HL-60 (cell line): ENCODE measurements around the gene ZNF277.

ENCODE experiments used
- DNase-seq, 2 experiments: peaks; one replicate each; pipeline ENCODE4 v3.0.0-alpha.2; 2010 to 2020; ENCODE audit warnings: low read depth in 1 of 2, low spot score in 1 of 2
- H3K27ac ChIP-seq: fragments of 250-450 bp; sonication (Bioruptor Pico); replicated peaks from 2 replicates; pipeline ENCODE4 v1.5.1; 2020; ENCODE audit warnings: mild to moderate bottlenecking, moderate library complexity
- H3K27me3 ChIP-seq: fragments of 250-450 bp; sonication (Bioruptor Pico); 2 replicates; pipeline ENCODE4 v1.5.1; 2021; ENCODE audit warnings: mild to moderate bottlenecking, moderate library complexity; ENCODE audit not compliant: insufficient read depth, poor library complexity, severe bottlenecking
- H3K4me3 ChIP-seq: replicated peaks from 2 replicates; pipeline ENCODE4 v1.5.1; 2011; ENCODE audit warnings: mild to moderate bottlenecking, control low read depth, low read length; ENCODE audit not compliant: insufficient read depth
- GABPA ChIP-seq: IDR thresholded peaks from 2 replicates; pipeline ENCODE4 v1.6.1; 2012; ENCODE audit warnings: low read depth
- POLR2AphosphoS5 ChIP-seq: IDR thresholded peaks from 2 replicates; pipeline ENCODE4 v1.6.1; 2012; ENCODE audit warnings: low read depth
- SPI1 ChIP-seq: IDR thresholded peaks from 2 replicates; pipeline ENCODE4 v1.6.1; 2012; ENCODE audit warnings: low read depth, mild to moderate bottlenecking, borderline replicate concordance
- TF ChIP-seq, protein P1 (sequence below): IDR thresholded peaks from one replicate; pipeline ENCODE4 v1.5.1; 2011; ENCODE audit warnings: low read length, control low read depth, inconsistent platforms; ENCODE audit not compliant: insufficient read depth
- TF ChIP-seq, protein P2 (sequence below): IDR thresholded peaks from 2 replicates; pipeline ENCODE4 v1.6.1; 2012; ENCODE audit warnings: low read depth; ENCODE audit not compliant: insufficient replicate concordance

Gene ZNF277

DNA sequence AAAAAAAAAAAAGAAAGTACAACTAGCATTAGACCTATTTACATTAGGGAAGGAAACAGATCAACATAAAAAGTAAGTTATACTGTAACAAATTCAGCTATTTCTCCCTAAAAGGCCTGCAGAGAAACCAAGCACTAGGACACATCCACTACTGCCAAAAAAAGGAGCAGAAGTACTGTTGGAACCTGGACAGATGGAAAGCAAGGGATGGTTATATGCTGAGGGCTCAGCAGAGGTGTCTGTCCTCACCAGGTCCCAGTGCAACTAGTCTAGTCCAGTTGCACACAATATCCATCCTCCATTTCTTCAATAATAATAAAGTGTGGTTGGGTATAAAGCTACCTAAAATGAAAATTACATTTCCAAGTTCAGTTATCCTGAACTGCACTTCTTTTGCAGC, 140.6 kb downstream of the ZNF277 start:
- no peak for DNase-seq
- no peak overlapping the region for H3K4me3 ChIP-seq
- TF ChIP-seq, protein P1, sequence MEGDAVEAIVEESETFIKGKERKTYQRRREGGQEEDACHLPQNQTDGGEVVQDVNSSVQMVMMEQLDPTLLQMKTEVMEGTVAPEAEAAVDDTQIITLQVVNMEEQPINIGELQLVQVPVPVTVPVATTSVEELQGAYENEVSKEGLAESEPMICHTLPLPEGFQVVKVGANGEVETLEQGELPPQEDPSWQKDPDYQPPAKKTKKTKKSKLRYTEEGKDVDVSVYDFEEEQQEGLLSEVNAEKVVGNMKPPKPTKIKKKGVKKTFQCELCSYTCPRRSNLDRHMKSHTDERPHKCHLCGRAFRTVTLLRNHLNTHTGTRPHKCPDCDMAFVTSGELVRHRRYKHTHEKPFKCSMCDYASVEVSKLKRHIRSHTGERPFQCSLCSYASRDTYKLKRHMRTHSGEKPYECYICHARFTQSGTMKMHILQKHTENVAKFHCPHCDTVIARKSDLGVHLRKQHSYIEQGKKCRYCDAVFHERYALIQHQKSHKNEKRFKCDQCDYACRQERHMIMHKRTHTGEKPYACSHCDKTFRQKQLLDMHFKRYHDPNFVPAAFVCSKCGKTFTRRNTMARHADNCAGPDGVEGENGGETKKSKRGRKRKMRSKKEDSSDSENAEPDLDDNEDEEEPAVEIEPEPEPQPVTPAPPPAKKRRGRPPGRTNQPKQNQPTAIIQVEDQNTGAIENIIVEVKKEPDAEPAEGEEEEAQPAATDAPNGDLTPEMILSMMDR = no peak
- TF ChIP-seq GABPA = no peak
- no peak for TF ChIP-seq SPI1
- TF ChIP-seq, protein P2, sequence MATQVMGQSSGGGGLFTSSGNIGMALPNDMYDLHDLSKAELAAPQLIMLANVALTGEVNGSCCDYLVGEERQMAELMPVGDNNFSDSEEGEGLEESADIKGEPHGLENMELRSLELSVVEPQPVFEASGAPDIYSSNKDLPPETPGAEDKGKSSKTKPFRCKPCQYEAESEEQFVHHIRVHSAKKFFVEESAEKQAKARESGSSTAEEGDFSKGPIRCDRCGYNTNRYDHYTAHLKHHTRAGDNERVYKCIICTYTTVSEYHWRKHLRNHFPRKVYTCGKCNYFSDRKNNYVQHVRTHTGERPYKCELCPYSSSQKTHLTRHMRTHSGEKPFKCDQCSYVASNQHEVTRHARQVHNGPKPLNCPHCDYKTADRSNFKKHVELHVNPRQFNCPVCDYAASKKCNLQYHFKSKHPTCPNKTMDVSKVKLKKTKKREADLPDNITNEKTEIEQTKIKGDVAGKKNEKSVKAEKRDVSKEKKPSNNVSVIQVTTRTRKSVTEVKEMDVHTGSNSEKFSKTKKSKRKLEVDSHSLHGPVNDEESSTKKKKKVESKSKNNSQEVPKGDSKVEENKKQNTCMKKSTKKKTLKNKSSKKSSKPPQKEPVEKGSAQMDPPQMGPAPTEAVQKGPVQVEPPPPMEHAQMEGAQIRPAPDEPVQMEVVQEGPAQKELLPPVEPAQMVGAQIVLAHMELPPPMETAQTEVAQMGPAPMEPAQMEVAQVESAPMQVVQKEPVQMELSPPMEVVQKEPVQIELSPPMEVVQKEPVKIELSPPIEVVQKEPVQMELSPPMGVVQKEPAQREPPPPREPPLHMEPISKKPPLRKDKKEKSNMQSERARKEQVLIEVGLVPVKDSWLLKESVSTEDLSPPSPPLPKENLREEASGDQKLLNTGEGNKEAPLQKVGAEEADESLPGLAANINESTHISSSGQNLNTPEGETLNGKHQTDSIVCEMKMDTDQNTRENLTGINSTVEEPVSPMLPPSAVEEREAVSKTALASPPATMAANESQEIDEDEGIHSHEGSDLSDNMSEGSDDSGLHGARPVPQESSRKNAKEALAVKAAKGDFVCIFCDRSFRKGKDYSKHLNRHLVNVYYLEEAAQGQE = no peak
- TF ChIP-seq POLR2AphosphoS5 = no peak
- no peak overlapping the region for H3K27ac ChIP-seq
- H3K27me3 ChIP-seq = no peaks in the 10 kb centered on the region

DNA sequence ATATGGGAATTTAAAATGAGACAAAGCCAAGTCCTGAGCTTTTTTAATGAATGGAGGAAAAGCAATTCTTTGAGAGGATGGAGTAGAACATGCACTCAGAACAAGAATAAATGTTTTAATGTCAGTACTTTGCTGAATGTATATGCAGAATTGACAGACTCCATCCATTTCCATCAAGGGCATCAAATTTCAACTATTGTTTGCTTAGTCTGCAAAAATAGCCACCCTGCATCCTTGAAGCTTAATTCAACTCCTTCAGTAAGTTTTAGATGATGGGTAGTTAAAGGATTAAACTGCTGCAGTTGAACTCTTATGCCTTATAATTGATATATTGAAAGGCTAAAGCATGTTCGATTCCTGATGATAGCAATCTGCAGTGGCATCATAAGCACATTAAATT, 144.1 kb downstream of the ZNF277 start:
- Histone ChIP-seq H3K27ac (no peak overlapping the region), H3K27me3 (no peaks in the 10 kb centered on the region), H3K4me3 (no peak overlapping the region)
- no peak for TF ChIP-seq SPI1
- TF ChIP-seq, protein P2 = no peak
- TF ChIP-seq, protein P1 = no peak
- TF ChIP-seq POLR2AphosphoS5 = no peak
- TF ChIP-seq GABPA = no peak
- no peak for DNase-seq

DNA sequence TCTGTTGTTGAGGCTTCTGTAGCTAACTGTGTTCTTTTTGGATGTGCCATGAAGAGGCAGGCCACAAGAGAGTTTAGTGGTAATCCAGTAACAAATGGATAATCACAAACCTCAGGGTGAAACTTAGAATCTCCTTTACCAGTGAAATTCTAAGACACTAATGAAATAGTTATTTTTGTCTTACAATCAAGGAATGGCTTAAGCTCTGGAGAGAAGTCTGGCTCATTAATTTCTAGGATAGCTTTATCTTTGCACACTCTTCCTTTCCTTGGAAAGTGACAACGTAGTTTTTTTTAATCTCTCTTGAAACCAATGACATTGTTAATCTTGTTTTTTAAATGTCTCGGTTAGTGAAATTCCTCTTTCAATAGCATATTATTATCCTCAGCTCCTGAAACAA, 150.1 kb downstream of the ZNF277 start:
- DNase-seq = no peak
- Histone ChIP-seq H3K27ac (no peak overlapping the region), H3K4me3 (no peak overlapping the region), H3K27me3 (no peaks in the 10 kb centered on the region)
- no peak for TF ChIP-seq SPI1
- TF ChIP-seq GABPA = no peak
- no peak for TF ChIP-seq POLR2AphosphoS5
- TF ChIP-seq, protein P1 = no peak
- TF ChIP-seq, protein P2 = no peak
